Suppressor macrophage (primary cell): Measurements from ENCODE around the gene CLASP1.
A peak's percentile ranks its signal among the peaks of the same experiment; 100 is the strongest.
"Not testable (repeated sequence)": the region's sequence is repeated elsewhere in the genome, so short reads cannot be mapped to it uniquely, and the experiment has no call there.

ENCODE experiments used
- DNase-seq, 4 experiments: peaks; one replicate each; pipeline ENCODE4 v3.0.0-alpha.2; 2020 to 2022

The CLASP1 gene

DNA sequence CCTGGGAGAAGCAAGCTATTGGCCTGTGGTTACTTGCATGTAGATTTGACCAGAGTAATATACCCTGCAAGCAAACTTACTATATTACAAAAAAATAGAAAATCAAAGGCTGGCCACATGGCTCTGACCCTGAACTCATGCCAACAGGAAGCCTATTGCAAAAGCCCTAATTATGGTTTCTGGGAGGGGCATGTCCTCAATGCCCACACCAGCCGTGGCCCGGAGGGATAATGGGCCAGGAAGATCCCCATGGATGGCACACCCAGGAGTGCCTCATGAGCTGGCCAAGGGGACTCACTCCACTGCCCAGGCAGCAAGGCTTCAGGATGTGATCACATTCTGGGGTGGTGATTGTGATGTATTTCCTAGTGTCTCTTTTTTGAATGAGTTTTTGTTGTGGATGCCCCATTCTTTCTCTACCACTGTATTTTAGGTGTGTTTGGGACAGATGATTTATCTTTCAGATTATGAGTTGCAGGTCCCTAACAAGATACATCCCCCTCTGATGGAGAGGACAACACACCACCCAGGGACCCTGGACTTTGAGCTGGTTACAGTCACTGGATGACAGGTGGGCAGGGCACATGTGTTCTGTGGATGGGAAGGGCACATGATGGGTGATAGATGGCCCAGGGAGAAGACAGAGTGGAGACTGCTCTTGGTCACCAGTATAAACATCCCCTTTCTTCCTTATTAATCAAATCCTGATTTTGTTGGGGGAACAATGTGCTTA lies 345.6 kb downstream of the CLASP1 start:
- DNase-seq, result peak in 1 of 4 experiments; percentile 13

DNA sequence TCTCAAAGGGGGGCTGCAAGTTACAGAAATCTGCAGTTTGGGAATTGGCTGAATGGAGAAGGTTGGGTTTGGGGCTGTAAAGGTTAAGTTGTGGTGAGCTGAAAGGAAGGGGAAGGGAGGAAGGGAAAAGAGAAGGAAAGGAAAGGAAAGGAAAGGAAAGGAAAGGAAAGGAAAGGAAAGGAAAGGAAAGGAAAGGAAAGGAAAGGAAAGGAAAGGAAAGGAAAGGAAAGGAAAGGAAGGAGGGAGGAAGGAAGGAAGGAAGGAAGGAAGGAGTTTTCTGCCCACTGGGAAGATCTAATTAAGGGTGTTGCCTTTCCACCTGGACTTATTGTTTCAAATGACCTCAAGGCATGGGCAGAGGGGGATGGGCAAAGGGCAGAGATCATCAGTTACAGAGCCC lies 348.1 kb downstream of the CLASP1 start:
- not testable (repeated sequence) for DNase-seq

DNA sequence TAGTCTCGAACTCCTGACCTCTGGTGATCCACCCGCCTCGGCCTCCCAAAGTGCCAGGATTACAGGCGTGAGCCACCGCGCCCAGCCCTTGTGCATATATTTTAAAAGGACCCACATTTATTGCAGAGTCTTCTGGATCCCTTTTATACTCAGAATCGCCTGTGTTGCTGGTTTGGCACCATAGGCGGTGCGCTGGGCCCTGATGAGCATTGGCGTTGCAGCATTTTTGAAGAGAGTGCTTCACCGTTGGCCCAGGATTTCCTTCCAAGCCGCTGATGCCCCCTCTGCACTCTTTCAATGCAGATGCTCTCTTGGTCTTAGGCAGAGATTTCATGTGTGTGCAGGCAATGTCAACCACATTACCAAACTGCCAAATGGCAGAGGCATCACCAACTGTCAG lies 350.8 kb downstream of the CLASP1 start:
- no peak for DNase-seq

GRCh38 chr2:121297866-121298265 lies 351.4 kb downstream of the CLASP1 start:
- DNase-seq, result not testable (repeated sequence)

DNA sequence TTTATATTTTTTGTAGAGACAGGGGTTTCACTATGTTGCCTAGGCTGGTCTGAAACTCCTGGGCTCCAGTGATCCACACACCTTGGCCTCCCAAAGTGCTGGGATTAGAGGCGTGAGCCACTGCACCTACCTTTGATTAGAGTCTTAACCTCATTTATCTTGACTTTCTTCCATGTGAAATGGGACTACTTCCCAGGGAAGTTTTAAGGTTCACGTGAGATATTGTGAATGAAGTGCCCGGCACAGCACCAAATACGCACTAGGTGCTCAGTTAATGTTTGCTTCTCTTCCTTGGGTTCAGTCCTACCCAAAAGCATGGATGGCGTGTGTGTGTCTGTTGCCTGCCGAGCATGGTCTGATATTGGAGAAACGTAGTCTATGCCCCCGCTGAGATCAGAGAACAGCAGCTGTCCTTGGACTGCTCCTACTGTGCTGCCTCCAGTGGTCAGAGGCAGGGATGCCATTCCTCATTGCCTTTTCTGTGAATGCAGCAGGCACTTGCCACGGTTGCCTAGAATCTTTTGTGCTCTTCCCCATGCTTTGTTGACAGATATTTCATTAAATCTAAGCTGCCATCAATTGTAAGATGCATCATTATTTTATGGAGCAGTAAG lies 351.9 kb downstream of the CLASP1 start:
- peak; percentile 17 to 64 (median 52) for DNase-seq

- DNase-seq, result no peak
Measured at GRCh38 chr2:121295911-121296650, 353.2 kb downstream of the CLASP1 start.

GRCh38 chr2:121294881-121295840 lies 354.1 kb downstream of the CLASP1 start:
- DNase-seq, result no peak

GRCh38 chr2:121293450-121294325 lies 355.6 kb downstream of the CLASP1 start:
- no peak for DNase-seq

GRCh38 chr2:121291251-121291580 lies 358.0 kb downstream of the CLASP1 start:
- DNase-seq, result no peak

DNA sequence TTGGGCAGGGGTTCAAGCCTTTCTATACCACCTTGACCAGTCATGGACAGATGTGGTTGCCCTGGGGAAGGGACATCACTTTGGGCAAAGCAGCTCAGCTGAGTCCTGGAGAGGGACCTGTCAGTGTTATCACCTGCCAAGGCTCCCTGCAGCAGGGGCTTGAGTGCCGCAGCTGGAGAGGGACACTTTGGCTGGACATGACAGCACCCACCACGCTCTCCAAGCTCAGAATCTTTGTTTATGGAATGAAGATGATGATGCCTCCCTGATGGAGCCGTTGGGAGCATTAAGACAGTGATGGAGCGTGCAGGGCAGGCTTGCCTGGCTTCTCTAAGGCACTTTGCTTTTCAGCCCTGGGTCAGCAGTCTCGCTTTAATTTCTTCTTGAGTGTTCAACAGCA lies 360.0 kb downstream of the CLASP1 start:
- no peak for DNase-seq

GRCh38 chr2:121288454-121289231 lies 360.6 kb downstream of the CLASP1 start:
- peak in 3 of 4 experiments; percentile 30 to 47 (median 31) for DNase-seq

- no peak for DNase-seq
Measured at GRCh38 chr2:121287956-121288355, 361.3 kb downstream of the CLASP1 start.
